Endothelial cell (in vitro differentiated cells): Measurements from ENCODE around the gene S100A2. TPM values are rescaled to one million over a fixed set of nuclear protein-coding genes. Genes with fewer than 3 reads are reported as not detected.

ENCODE experiments used
- DNase-seq: peaks from one replicate; pipeline ENCODE4 v3.0.0; 2021; ENCODE audit warnings: low spot score
- H3K27ac Mint-ChIP-seq: one replicate; pipeline ENCODE4 v1.8.0; 2021; ENCODE audit warnings: mixed read lengths, inconsistent platforms; ENCODE audit not compliant: unreplicated experiment
- H3K27me3 Mint-ChIP-seq: one replicate; pipeline ENCODE4 v1.8.0; 2021; ENCODE audit warnings: mild to moderate bottlenecking, moderate library complexity, mixed read lengths, inconsistent platforms; ENCODE audit not compliant: unreplicated experiment
- H3K36me3 Mint-ChIP-seq: one replicate; pipeline ENCODE4 v1.8.0; 2021; ENCODE audit warnings: mild to moderate bottlenecking, low read depth, mixed read lengths, inconsistent platforms; ENCODE audit not compliant: unreplicated experiment
- H3K4me1 Mint-ChIP-seq: one replicate; pipeline ENCODE4 v1.8.0; 2021; ENCODE audit warnings: mild to moderate bottlenecking, mixed read lengths, inconsistent platforms; ENCODE audit not compliant: unreplicated experiment
- H3K4me3 Mint-ChIP-seq: one replicate; pipeline ENCODE4 v1.8.0; 2021; ENCODE audit warnings: mild to moderate bottlenecking, mixed read lengths, inconsistent platforms; ENCODE audit not compliant: unreplicated experiment
- H3K9me3 Mint-ChIP-seq: one replicate; pipeline ENCODE4 v1.8.0; 2021; ENCODE audit warnings: mixed read lengths, inconsistent platforms; ENCODE audit not compliant: unreplicated experiment
- CTCF ChIP-seq: fragments of 200-600 bp; sonication (generic); IDR thresholded peaks from one replicate; pipeline ENCODE4 v1.5.0; 2021; ENCODE audit warnings: antibody characterized with exemption; ENCODE audit not compliant: unreplicated experiment
- total RNA-seq: library from RNA; stranded (reverse); fragmentation: NEBNext Ultra II Directional; extraction: Animal tissue kit (Norgen Biotek cat#: 25700); gene quantifications from one replicate; pipeline ENCODE4 v1.2.1, GENCODE V29; 2021; ENCODE audit not compliant: unreplicated experiment

Gene S100A2
- total RNA-seq, 1 donor from 2014 or later: not detected

- no peak within 1 kb of the TSS for H3K27ac Mint-ChIP-seq
- DNase-seq: no peak
- H3K9me3 Mint-ChIP-seq: no peaks in the 10 kb centered on the region
- no peak within 1 kb of the TSS for H3K4me3 Mint-ChIP-seq
- peaks cover 37% of the 10 kb centered on the region for H3K4me1 Mint-ChIP-seq
- TF ChIP-seq CTCF: no peak
- peaks cover 13% of the 10 kb centered on the region for H3K27me3 Mint-ChIP-seq
- H3K36me3 Mint-ChIP-seq: peaks cover 4% of the 10 kb centered on the region
These were observed 16.6 kb downstream of the S100A2 start, which contains the start of gene S100A3 for GRCh38 chr1:153548722-153549688. Gene S100A3 (minus strand): TSS chr1:153549258. CDS start chr1:153548485, 773 bp downstream.

- no peak for DNase-seq
- peaks cover 4% of the 10 kb centered on the region for H3K36me3 Mint-ChIP-seq
- H3K27ac Mint-ChIP-seq: no peak overlapping the region
- no peaks in the 10 kb centered on the region for H3K9me3 Mint-ChIP-seq
- H3K4me3 Mint-ChIP-seq: no peak overlapping the region
- H3K4me1 Mint-ChIP-seq: peaks cover 27% of the 10 kb centered on the region
- TF ChIP-seq CTCF: no peak
- H3K27me3 Mint-ChIP-seq: peaks cover 11% of the 10 kb centered on the region
These were observed 17.8 kb downstream of the S100A2 start for GRCh38 chr1:153547560-153548551.

- H3K4me1 Mint-ChIP-seq: peaks cover 27% of the 10 kb centered on the region
- TF ChIP-seq CTCF: no peak
- no peak overlapping the region for H3K4me3 Mint-ChIP-seq
- peaks cover 4% of the 10 kb centered on the region for H3K36me3 Mint-ChIP-seq
- no peak for DNase-seq
- H3K9me3 Mint-ChIP-seq: no peaks in the 10 kb centered on the region
- peaks cover 11% of the 10 kb centered on the region for H3K27me3 Mint-ChIP-seq
- peak overlapping the region; percentile 66 for H3K27ac Mint-ChIP-seq
These were observed 18.7 kb downstream of the S100A2 start for GRCh38 chr1:153546796-153547559.

- Mint-ChIP-seq H3K4me3 (no peak overlapping the region), H3K4me1 (peaks cover 31% of the 10 kb centered on the region), H3K9me3 (no peaks in the 10 kb centered on the region), H3K27ac (peak overlapping the region; percentile 66), H3K27me3 (peaks cover 14% of the 10 kb centered on the region), H3K36me3 (peaks cover 4% of the 10 kb centered on the region)
- TF ChIP-seq CTCF: no peak
- DNase-seq: no peak
These were observed 19.3 kb downstream of the S100A2 start for GRCh38 chr1:153546371-153546770.
